C4-2B (cell line): ENCODE measurements around the gene ERGIC1.

Experiments used
- ZFX ChIP-seq: fragments of 450-650 bp; IDR thresholded peaks from 2 replicates; pipeline ENCODE4 v1.6.1; 2017
- TF ChIP-seq, protein P1 (sequence below): fragments of 450-650 bp; conservative IDR thresholded peaks from 2 replicates; pipeline ENCODE4 v1.5.1; 2017; ENCODE audit warnings: mild to moderate bottlenecking

GRCh38 chr5:172972552-172972951 lies 138.5 kb downstream of the ERGIC1 start:
- TF ChIP-seq, protein P1, sequence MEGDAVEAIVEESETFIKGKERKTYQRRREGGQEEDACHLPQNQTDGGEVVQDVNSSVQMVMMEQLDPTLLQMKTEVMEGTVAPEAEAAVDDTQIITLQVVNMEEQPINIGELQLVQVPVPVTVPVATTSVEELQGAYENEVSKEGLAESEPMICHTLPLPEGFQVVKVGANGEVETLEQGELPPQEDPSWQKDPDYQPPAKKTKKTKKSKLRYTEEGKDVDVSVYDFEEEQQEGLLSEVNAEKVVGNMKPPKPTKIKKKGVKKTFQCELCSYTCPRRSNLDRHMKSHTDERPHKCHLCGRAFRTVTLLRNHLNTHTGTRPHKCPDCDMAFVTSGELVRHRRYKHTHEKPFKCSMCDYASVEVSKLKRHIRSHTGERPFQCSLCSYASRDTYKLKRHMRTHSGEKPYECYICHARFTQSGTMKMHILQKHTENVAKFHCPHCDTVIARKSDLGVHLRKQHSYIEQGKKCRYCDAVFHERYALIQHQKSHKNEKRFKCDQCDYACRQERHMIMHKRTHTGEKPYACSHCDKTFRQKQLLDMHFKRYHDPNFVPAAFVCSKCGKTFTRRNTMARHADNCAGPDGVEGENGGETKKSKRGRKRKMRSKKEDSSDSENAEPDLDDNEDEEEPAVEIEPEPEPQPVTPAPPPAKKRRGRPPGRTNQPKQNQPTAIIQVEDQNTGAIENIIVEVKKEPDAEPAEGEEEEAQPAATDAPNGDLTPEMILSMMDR, result no peak
- no peak for TF ChIP-seq ZFX
